HL-60 (cell line): ENCODE results near the gene AMH.

Source experiments
- CTCF ChIP-seq: IDR thresholded peaks from one replicate; pipeline ENCODE4 v1.5.1; 2011; ENCODE audit warnings: low read length, control low read depth, inconsistent platforms; ENCODE audit not compliant: insufficient read depth
- GABPA ChIP-seq: IDR thresholded peaks from 2 replicates; pipeline ENCODE4 v1.6.1; 2012; ENCODE audit warnings: low read depth
- POLR2AphosphoS5 ChIP-seq: IDR thresholded peaks from 2 replicates; pipeline ENCODE4 v1.6.1; 2012; ENCODE audit warnings: low read depth

GRCh38 chr19:2228157-2229030 lies 20.7 kb upstream of the AMH start:
- TF ChIP-seq CTCF = no peak
- TF ChIP-seq POLR2AphosphoS5 = no peak
- TF ChIP-seq GABPA = no peak
